NCI-H524 treated with DMSO at 0.1 percent for 48 hours (cell line): ENCODE results near the gene CAMTA1.

Experiments
- DNase-seq: peaks from one replicate; lab custom pipeline; 2025; lab: John Stamatoyannopoulos, UW

CAMTA1 gene

DNA sequence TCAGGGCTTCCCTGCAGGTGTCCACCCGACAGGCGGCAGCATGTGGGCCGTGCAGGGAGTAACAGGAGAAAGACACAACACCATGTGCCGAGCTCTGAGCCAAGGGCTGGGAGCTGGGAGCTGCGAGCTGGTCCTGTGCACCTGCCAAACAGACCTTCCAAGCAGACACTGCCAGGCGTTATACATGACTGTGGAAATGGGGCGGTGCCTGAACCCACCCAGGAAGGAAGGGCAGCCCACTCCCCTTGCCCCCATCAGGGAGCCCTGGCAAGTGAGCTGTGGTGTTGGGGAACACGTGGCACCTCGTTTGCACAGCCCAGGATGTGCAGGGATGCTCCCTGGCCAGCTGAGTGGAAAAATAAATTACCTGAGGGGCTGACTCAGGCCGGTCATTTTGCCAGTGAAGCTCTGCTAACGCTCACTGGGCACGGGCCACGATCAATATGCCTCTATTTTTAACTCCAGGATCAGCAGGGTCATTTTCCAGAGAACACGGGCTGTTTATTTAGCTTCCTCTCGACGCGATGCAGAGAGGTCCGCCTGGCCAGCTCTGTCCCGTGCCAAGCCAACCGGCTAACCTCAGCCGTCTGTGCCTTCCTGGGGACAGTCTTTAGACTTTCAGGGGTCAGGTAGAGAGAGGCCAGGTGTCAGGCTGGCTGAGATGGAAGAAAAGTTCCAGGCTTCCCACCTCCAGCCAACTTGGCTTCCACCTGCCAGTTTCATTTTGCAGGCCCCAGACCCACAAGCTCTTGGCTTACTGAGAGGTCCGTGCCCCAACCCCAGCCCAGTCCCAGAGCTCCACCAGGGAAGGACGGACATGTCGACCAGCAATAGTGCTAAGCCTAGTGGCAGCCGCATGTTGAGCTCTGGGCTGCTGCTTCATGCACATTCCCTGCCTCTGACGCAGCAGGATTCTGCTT is 789.1 kb downstream of the CAMTA1 start:
- no peak for DNase-seq

GRCh38 chr1:7575041-7575400 is 789.8 kb downstream of the CAMTA1 start:
- DNase-seq, result no peak

GRCh38 chr1:7576946-7577657 is 791.8 kb downstream of the CAMTA1 start:
- DNase-seq, result no peak

GRCh38 chr1:7578206-7578605 is 793.0 kb downstream of the CAMTA1 start:
- DNase-seq, result no peak

DNA sequence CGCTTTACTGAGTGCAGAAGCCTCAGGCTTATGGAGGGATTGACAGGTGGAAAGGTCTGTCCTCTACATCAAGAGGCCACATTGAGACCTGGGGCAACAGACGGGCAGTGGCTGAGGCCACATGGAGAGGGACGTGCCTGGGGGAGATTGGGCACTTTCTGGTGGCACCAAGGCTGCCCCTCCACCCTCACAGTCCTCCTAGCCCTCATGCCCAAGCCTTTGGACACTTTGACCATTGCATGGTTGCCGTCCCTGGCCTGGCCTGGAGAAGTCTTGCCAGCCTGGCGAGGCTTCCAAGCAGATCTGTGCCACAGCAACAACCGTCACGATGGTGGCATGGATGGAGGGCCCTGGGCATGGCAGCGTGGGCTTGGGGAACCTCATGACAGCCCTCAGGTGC is 793.8 kb downstream of the CAMTA1 start:
- no peak for DNase-seq

DNA sequence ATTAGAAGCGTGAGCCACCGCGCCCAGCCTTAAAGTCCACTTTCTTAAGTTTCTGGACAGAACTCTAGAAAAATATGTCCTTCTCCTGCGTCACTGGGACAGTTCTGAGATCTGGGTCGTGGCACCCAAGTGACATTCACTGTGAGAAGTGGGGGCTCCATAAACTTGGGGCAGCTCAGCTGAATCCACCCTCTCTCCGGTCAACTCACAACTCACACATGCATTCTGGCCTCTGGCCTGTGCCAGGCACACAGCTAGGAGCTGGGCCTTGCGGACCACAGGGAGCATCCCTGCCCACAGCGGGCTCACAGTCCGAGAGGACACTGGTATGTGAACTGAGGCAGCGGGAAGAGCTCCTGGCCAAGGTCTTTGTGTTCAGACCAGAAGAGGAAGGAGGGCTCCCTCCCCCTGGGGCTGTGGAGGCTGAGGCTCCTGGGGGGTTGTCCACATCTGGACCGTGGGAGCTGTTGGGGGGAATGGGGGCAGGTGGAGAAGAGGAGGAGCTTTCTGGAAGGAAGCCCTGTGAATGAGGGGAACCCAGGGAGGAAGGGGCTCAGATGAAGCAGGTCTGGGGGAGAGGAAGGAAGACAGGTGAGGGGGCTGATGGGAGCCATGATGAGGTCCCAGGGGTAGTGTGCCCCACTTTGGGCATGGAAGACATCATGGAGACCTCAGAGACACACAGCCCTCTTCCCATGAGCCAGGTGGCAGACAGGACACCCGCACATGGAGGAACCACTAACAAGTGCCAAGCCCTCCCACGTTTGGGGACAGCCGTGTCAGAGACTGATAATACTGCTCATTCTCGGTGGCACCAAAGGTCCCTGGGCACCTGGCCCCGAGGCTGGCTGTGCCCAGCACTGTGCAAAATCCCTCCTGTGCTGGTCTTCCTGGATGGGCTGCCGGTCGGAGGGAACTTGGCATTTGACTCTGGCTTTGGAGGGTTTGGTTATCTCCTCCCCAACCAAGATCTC is 794.9 kb downstream of the CAMTA1 start:
- DNase-seq, result no peak

DNA sequence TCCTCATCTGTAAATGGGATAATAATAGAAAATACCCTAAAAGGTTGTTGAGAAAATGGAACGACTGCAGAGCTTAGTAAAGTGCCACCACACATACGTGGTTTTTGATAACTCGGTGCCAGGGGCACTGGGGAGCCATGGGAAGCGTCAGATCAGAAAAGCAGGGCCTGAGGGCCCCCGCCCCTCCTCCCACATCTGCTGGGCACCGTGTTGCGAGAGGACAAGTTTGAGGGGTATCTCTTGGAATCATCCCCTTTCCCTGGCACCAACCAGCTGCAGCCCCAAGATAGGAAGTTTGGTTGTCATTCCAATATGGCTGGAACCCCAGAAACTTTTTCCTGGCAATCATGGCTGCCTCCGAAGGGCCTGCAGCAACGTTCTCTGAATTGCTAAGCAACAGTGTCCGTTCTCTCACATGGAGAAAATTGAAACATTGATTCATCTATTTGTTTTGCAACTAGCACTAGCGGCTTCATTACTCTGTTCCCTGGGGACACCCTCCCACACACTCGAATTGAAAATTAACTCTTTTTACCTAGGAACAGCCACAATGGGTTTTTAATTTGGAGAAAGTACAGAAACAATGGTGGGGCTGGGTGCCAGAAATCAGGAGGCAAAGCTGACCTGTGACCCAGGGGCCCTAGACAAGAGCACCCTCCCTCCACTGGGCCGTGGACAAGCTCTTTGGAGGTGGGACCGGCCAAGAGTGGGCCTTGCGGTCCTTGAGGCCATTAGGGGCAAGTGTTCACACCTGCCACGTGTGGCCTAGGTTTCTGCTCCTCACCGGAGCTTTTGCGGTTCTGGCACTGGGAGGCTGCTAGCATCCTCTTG is 795.9 kb downstream of the CAMTA1 start:
- no peak for DNase-seq

DNA sequence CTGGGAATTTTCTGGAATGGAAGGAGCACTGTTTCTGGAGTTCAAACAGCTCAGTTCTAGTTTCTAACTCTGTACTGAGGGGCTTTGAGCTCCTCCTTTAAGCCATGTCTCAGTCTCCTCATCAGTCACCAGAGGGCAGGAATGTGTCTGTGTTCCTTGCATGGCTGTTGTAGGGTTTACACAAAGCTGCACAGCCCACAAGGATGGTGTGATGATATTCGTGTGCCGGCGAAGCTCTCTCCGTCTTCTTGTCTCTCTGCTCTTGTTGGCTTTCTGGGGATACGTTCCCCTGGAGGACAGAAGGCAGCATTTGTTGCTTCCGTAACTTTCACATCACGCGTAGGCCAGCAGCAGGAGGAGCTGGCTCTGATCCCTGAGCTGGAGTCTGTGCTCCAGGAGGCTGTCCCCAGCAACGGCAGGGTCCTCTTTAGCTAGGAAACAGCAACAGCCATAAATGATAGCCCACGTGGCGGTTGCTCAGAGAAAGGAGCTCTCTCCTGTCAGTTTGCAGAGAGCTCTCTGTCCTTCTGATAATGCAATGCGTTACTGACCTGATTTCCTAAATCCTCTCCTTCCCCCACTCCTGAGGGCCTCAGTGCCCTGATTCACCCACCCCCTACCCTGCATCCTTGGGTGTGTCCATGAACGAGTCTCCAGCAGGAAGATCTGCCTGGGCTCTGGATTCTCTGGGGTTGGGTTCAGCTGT is 796.7 kb downstream of the CAMTA1 start:
- DNase-seq, result no peak

- DNase-seq, result no peak
Observed at GRCh38 chr1:7582460-7582972, 797.3 kb downstream of the CAMTA1 start.

DNA sequence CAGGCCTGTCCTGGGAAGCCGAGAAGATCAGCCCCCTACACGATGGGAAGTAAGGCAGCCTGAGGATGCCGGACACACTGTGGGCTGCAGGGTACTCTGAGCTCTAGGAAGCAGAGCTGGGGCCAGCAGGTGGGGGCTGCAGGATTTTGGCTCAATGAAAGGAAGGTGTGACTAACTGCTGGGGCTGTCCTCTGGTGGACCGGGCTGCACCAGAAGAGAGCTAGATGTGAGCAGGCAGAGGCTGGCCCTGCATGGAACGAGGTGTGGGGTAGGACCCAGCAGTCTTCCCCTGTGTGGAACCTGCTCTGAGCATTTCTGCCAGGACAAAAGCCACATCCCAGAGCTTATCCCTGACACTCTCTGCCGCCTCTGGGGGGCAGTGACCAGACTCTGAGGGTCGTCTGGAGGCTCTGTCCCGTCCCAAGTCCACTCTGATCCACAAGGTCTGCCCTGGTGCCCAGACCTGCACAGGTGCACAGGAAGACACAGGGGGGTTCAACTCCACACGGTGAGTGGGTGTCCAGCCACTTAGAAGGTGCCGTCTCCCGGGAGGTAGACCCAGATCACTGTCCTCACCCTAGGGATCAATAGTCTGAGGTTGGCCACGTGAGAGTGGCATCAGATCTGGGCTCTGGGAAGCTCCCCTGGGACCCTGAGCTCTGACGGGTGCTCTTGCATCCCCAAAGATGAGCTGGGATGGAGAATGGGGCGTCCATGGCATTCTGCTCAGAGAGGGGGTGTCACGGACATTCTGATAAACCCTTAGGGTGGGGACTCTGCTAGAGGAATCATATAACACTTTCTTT is 798.2 kb downstream of the CAMTA1 start:
- DNase-seq, result no peak

DNA sequence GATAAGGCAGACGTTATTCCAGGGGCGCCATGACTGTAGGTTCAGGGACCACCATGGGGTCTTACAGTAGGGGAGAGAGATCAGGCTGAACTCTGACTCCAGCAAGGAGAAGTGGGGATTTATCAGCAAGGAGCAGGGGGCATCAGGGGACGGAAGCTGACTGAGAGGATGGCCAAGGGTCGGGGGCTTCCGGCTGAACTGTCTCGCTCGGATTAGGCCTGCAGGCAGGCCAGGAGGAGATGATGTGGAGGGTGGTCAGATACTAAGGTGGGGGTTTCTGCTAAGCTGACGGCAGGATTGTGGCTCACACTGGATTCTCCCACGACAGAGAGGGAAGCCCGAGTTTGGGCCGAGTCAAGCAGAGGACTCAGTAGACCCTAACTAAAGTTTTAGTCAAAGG is 798.9 kb downstream of the CAMTA1 start:
- no peak for DNase-seq

- DNase-seq, result no peak
Observed at GRCh38 chr1:7584643-7585042, 799.4 kb downstream of the CAMTA1 start.

- DNase-seq, result no peak
Observed at GRCh38 chr1:7585216-7585907, 800.1 kb downstream of the CAMTA1 start.

- DNase-seq, result no peak
Observed at GRCh38 chr1:7586031-7586941, 801.0 kb downstream of the CAMTA1 start.

GRCh38 chr1:7587108-7587772 is 802.0 kb downstream of the CAMTA1 start:
- no peak for DNase-seq

GRCh38 chr1:7587773-7588456 is 802.7 kb downstream of the CAMTA1 start:
- DNase-seq, result no peak

DNA sequence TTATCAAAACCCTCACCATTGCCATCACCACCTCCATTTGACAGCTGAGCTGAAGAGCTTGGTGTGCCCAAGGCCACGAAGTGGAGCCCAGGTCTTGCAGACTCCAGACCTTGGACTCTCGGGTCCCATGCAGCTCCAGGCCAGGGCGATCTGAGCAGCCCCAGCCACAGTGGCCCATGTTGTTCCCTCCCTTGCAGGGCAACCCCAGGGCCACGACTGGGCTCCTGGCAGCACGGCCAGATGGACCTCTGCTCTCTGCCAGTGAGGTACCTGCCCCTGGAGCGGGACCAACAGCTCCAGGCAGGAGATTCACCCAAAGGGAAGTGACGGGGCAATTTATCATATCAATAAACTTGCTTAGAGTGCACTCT is 803.2 kb downstream of the CAMTA1 start:
- DNase-seq, result no peak
